LNCaP clone FGC (cell line): ENCODE results near the gene HP1BP3.

Experiments
- DNase-seq: peaks from one replicate; pipeline ENCODE4 v3.0.0-alpha.2; 2011; ENCODE audit warnings: low read depth
- H3K4me3 ChIP-seq: 2 replicates; pipeline ENCODE4 v1.5.1; 2011; ENCODE audit warnings: mild to moderate bottlenecking, low read depth, low read length, control low read depth
- TF ChIP-seq, protein P1 (sequence below): IDR thresholded peaks from 2 replicates; pipeline ENCODE4 v1.5.1; 2012; ENCODE audit warnings: mild to moderate bottlenecking; ENCODE audit not compliant: control insufficient read depth, insufficient read depth; ENCODE audit errors: extremely low read depth

Gene HP1BP3

DNA sequence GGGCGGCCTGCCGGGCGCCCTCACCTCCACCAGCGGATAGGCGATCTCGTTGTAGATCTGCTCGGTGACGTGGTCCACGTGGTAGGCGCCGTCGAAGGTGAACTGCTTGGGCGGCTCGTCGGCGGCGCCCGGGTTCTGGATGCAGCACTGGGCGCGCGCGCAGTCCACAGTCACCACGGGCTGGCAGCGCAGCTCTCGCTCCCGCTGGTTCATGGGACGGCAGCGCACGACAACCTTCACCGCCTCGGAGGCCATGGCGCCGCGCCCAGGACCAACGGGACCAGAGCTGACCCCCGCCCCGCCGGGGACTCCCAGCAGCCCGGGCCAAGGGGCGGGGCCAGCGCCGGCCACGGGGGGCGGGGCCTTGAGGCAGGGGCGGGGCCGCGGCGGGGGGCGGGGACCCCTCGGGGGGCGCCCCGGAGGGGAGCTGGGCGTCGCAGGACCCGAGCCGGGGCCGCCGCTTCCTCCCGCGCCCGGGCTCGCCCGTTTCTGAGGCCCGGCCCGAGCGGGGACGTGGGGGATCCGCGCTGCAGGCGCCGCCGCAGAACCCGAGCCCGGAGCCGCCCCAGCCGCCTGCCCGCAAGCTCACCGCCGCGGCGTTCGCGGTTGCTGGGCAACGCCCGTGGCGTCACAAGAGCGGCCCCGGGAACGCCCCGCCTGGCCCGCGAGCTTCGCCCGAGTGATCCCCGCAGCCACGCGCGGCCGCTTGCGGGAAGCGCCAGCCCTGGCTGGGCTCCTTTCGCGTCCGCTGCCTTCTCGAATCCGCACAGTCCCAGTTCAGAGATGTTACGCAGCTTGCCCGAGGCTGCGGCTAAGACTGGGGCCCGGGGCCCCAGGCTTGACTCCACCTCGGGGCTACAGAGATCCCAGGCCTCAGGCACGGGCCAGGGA, 69.4 kb downstream of the HP1BP3 start, which contains the start of gene KIF17:
Gene KIF17, minus strand, starts transcription at position 556 of the 891 bp plus-strand sequence. Its CDS starts 301 bp downstream, at position 255.
- peak within 1 kb of the TSS; percentile 15; the same call in 1 of the 2 replicates for H3K4me3 ChIP-seq
- TF ChIP-seq, protein P1, sequence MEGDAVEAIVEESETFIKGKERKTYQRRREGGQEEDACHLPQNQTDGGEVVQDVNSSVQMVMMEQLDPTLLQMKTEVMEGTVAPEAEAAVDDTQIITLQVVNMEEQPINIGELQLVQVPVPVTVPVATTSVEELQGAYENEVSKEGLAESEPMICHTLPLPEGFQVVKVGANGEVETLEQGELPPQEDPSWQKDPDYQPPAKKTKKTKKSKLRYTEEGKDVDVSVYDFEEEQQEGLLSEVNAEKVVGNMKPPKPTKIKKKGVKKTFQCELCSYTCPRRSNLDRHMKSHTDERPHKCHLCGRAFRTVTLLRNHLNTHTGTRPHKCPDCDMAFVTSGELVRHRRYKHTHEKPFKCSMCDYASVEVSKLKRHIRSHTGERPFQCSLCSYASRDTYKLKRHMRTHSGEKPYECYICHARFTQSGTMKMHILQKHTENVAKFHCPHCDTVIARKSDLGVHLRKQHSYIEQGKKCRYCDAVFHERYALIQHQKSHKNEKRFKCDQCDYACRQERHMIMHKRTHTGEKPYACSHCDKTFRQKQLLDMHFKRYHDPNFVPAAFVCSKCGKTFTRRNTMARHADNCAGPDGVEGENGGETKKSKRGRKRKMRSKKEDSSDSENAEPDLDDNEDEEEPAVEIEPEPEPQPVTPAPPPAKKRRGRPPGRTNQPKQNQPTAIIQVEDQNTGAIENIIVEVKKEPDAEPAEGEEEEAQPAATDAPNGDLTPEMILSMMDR: no peak
- no peak for DNase-seq

DNA sequence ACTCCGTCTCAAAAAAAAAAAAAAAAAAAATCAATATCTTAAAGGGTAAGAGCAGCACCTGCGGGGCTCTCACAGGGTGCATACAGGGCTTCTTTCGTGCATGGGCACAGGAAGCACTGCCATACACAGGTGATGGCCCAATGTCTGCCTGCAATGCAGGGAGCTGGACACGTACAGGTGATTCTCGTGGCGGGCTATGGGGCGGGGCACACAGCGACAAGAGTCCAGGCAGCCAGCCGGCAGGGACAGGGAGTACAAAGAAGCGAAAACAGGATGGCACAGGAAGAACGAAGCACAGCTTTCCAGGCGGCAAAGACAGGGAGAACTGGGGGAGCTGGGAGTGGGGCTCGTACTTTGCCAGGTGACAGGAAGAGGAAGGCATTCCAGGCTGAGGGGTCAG, 70.9 kb downstream of the HP1BP3 start:
- no peak for DNase-seq
- H3K4me3 ChIP-seq: no peak overlapping the region
- TF ChIP-seq, protein P1: no peak

DNA sequence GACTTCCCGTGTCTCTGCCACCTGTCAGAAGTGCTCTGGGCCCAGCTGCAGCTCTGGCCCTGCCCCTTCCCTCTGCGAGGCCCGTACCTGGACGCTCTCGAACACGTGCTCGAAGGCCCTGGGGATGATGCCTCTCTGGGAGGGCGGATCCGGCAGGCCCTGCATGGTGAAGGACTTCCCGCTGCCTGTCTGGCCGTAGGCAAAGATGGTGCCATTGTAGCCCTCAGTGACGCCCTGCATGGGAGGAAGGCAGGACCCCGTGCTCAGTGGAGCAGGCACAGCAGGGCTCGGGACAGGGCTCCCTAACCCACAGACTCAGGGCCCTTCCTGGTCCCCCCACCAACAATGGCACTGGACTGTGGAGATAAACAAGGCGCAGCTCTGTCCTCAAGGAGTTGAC, 71.7 kb downstream of the HP1BP3 start:
- TF ChIP-seq, protein P1: no peak
- H3K4me3 ChIP-seq: no peak overlapping the region
- DNase-seq: no peak

DNA sequence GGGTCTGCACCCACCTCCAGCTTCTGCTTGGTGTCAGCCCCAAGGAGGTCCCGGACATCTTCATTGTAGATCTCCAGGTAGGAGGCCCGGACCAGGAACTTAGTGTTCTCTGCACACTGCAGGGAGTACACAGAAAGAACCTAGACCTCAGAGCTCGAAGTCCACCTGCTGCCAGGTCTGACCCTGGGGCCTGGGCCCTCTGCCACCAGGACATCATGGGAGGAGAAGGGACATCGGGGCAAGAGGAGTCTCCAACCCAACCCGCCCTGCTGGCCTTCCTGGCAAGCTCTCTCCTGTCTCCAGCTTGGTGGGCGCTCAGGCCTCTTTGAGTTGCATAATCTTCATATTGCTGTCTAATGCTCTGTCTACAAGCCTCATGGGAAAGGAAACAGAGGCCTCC, 73.7 kb downstream of the HP1BP3 start:
- H3K4me3 ChIP-seq: no peak overlapping the region
- TF ChIP-seq, protein P1: no peak
- no peak for DNase-seq

DNA sequence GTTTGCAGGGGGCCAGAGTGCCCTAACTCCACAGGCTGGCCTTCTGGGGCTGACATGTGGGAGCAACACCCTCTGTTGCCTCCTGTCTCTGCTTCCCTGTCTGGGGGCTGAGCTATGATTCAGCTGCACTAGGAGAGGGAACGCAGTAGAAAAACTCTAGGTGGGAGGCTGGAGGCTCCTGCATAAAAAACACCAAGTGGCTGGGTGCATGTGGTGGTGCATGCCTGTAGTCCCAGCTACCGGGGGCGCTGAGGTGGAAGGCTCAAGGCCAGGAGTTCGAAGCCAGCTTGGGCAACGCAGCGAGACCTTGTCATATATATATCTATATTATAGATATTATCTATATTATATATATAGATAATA, 74.9 kb downstream of the HP1BP3 start:
- TF ChIP-seq, protein P1: no peak
- no peak for DNase-seq
- no peak overlapping the region for H3K4me3 ChIP-seq

DNA sequence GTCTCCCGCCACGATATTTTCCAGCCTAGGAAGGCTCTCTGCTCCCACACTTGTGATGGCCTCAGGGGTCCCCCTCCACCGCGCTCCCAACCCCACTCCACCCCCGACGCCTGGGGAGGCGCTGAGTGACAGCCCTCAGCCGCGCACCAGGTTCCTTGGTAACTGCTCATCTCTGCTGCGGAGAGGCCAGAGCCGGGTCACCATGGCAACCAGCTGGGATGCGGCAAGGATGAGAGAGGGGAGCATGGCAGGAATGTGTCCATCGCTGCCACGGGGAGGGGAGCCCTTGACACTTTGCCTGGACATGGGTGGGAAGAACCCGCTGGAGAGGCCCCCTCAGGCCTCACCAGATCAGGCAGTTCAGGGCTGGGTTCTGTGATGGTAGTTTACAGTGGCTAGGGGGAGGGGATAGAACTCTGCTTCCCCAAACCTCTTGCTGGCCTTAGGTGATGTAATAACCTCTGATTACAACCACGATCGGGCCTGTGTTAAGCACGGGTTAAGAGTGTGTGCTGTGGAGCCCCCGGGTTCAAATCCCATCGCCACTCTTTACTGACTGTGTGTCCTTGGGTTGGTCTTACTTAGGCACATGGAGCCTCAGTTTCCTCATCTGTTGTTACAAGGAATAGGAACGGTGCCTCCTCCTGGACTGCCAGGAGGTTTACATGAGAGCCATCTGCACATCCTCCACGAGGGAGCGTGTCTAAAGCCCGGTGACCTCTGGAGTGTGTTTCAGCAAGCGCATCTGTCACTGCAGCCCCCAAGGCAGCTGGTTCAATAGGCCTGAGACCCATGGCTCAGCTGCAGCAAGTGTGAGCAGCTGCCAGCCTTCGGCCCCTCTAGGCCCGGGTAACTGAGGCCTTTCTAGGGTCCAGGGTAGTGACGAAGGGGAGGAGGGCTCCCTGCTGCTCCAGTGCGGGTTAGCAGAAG, 75.6 kb downstream of the HP1BP3 start:
- no peak for DNase-seq
- H3K4me3 ChIP-seq: no peak overlapping the region
- TF ChIP-seq, protein P1: no peak
